Body of pancreas (tissue), 4 donors: Measurements from ENCODE around the gene C1GALT1.

Experiments
- CTCF ChIP-seq, 7 experiments: fragments of 450-650 bp in 4 of 7; fragments of 200-600 bp in 3 of 7; sonication (generic) in 3 of 7; IDR thresholded peaks; one replicate each; pipeline ENCODE4 v1.5.1; 2016 to 2019; ENCODE audit warnings: antibody characterized with exemption in 7 of 7
- POLR2A ChIP-seq, 3 donors: fragments of 450-650 bp; IDR thresholded peaks; one replicate each; pipeline ENCODE4 v1.6.1; 2016; ENCODE audit warnings: antibody characterized with exemption in 3 of 3, mild to moderate bottlenecking in 2 of 3

DNA sequence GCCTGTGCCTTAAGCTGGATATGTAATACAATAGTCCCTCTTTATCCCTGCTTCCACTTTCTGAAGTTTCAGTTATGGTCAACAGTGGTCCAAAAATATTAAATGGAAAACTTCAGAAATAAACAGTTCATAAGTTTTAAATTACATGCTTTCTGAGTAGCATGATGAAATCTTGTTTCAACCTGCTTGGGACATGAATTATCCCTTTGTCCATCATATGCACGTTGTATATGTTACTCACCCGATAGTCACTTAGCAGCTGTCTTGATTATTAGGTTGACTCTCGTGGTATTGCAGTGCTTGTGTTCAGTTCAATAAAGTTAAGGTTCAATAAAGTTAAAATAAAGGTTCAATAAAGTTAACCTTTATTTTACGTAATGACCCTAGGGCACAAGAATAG is 25.5 kb downstream of the C1GALT1 start:
- TF ChIP-seq CTCF (IDR thresholded peaks at IDR 0.05) (no peak), POLR2A (IDR thresholded peaks at IDR 0.05) (no peak)
